Stimulated activated CD4-positive, alpha-beta T cell treated with anti-CD3 and anti-CD28 coated beads, TNF-alpha, amount 100 ng/mL, for 48 hours (primary cell): ENCODE results near the gene C22orf39.

ENCODE experiments used
- DNase-seq, 3 donors: peaks; one replicate each; pipeline ENCODE4 v3.0.0-alpha.2; 2020; ENCODE audit warnings: low read depth in 3 of 3

Gene C22orf39

GRCh38 chr22:19477321-19478044 lies 30.0 kb upstream of the C22orf39 start:
- DNase-seq, result no peak

GRCh38 chr22:19476023-19476422 lies 28.5 kb upstream of the C22orf39 start:
- DNase-seq, result no peak

GRCh38 chr22:19473578-19473977 lies 26.1 kb upstream of the C22orf39 start:
- no peak for DNase-seq

- DNase-seq, result no peak
Observed at GRCh38 chr22:19472233-19472632, 24.7 kb upstream of the C22orf39 start.

- no peak for DNase-seq
Observed at GRCh38 chr22:19471572-19471971, 24.1 kb upstream of the C22orf39 start.

- DNase-seq, result no peak
Observed at GRCh38 chr22:19470010-19470409, 22.5 kb upstream of the C22orf39 start.

- no peak for DNase-seq
Observed at GRCh38 chr22:19469421-19469820, 21.9 kb upstream of the C22orf39 start.

GRCh38 chr22:19467912-19468311 lies 20.4 kb upstream of the C22orf39 start:
- DNase-seq, result no peak

- no peak for DNase-seq
Observed at GRCh38 chr22:19466848-19467752, 19.6 kb upstream of the C22orf39 start.

GRCh38 chr22:19466126-19466716 lies 18.7 kb upstream of the C22orf39 start:
- DNase-seq, result no peak

- no peak for DNase-seq
Observed at GRCh38 chr22:19464975-19465374, 17.5 kb upstream of the C22orf39 start.

GRCh38 chr22:19464546-19464945 lies 17.0 kb upstream of the C22orf39 start:
- no peak for DNase-seq

- DNase-seq, result no peak
Observed at GRCh38 chr22:19463491-19464469, 16.3 kb upstream of the C22orf39 start.

GRCh38 chr22:19463008-19463407 lies 15.5 kb upstream of the C22orf39 start:
- DNase-seq, result no peak

GRCh38 chr22:19461506-19461905 lies 14.0 kb upstream of the C22orf39 start:
- DNase-seq, result no peak

GRCh38 chr22:19460036-19460435 lies 12.5 kb upstream of the C22orf39 start:
- no peak for DNase-seq

GRCh38 chr22:19457828-19458428 lies 10.4 kb upstream of the C22orf39 start:
- no peak for DNase-seq

- DNase-seq, result no peak
Observed at GRCh38 chr22:19456541-19456940, 9.0 kb upstream of the C22orf39 start.

- DNase-seq, result no peak
Observed at GRCh38 chr22:19455585-19456370, 8.3 kb upstream of the C22orf39 start.

GRCh38 chr22:19455033-19455432 lies 7.5 kb upstream of the C22orf39 start:
- no peak for DNase-seq
